ENCODE data around the gene LEFTY2.
"Not testable (repeated sequence)": the region's sequence is repeated elsewhere in the genome, so short reads cannot be mapped to it uniquely, and the experiment has no call there.

The LEFTY2 gene

DNA sequence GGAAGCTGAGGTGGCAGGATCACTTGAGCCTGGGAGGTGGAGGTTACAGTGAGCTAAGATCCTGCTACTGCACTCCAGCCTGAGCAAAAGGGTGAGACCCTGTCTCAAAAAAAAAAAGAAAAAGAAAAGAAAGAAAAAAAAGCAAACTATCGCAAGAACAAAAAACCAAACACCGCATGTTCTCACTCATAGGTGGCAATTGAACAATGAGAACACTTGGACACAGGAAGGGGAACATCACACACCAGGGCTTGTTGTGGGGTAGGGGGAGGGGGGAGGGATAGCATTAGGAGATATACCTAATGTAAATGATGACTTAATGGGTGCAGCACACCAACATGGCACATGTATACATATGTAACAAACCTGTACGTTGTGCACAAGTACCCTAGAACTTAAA, 11.6 kb downstream of the LEFTY2 start:
- not testable (repeated sequence) for DNase-seq (ENCODE audit: low read depth)

DNA sequence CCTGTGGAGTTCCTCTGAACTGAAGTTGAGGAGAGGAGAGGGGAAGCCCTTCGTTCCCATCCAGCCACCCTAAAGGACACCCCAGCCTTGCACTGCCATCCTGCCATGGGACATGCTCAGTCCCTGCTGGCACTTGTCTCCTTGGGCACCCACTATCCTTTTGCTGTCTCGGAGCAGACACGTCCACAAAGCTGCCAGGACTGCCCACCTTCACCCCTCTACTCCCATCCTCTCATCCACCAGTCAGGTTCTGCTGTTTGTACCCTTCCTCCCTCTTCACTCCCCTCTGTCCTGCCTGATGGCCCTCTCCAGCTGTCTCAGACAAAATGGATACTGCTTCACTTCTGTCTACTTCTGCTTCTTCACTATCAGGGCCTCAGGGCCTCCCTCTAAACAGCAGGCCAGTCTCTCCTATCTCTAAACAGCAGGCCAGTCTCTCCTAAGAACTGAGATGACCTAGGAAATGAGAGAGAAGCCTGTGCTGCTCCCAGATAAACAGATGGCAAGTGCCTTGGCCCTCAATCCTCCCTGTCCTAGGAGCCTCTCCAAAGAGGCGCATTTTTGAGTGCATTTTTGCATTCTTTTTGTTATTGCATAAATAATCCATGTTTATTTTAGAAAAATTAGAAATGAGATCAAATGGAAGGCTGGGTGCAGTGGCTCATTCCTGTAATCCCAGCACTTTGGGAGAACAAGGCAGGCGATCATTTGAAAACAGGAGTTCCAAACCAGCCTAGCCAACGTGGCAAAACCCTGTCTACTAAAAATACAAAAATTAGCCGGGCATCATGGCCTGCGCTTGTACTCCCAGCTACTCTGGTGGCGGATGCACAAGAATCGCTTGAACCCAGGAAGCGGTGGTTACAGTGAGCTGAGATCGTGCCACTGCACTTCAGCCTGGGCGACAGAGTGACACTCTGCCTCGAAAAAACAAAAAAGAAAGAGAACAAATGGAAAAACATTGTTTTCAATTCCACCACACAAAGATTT, 12.5 kb downstream of the LEFTY2 start:
- no peak for DNase-seq (ENCODE audit: low read depth)

DNA sequence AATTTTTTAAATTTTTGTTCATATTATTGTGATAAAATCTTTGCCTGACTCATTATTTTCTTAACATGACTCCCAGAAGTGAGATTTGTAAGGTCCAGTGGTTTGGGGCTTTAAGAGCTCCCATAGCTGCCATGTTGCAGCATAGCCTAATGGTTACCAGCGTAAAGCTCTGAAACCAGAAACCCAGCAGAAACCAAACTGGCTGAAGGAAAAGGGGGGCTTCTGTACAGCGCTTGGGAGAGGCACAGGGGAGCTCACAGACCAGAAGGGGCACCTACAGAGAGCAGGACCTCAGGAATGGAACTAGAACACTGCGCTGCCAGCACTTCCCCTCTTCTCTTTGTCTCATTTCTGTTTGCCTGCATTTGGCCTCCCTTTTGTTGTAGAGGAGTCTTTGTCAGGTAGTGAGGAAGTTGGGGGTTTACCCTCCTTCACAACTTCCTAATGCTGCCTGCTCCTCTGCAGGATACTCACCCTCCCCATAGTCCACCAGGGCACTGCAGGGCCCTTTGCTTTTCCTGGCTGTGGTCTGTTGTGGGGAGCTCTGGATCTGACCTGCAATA, 14.4 kb downstream of the LEFTY2 start:
- DNase-seq (ENCODE audit: low read depth): peak; percentile 31

DNA sequence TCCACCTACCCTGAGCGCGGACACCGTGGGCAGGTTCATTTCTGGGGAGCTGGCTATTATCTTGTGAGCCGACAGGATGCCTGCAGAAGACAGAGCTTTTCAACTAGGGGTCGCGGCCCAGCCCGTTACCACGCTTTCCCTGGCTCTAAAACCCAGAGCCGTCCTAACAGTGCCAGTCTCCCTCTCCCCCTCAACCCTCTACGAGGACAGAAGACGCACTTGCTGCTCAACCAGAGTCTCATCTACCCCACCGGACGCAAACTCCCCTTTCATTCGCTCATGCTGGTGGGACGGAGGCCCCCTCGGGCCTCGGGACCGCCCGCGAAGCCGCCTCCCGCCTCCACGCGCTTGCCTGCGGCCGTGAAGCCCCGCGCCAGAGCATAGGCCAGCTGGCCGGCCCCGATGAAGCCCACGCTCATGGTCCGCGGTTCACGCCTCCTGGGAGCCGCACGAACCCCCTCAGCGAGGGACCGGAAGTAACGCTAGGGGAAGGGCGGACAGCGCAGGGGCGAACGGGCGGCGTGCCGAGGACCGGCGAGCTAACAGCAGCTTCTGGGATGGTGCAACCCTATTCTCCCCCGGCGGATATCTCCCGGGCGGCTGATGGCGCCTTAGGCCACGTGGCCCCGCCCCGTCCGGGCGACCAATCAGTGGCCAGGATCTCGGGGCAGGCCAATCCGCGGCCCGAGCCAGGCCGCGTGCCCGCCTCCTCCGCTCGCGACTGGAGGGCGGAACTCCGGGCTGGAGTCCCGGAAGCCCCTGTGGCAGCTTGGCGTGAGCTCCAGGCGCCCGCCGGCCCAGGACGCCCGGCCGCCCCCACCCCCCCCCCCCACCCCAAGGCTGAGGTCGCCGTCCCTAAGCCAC, 17.1 kb downstream of the LEFTY2 start, which contains the start of gene PYCR2:
Gene PYCR2, minus strand, starts transcription at position 559 of the 864 bp plus-strand sequence. Its CDS starts 140 bp downstream, at position 419.
- DNase-seq (ENCODE audit: low read depth): peak; percentile 95

DNA sequence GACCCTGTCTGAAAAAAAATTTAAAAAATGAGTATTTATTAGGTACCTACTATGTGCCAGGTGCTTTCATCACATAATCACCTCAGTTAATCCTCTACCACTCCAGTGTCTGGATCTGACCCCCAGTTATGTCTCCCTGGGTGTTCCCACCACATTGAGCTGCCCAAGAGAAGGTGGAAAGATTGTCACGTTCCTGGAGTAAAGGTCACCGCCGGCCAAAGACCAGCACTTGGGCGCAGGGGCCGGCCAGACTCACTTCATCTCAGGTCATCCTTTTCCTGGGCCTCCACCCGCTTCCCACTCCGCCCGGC, 17.7 kb downstream of the LEFTY2 start:
- DNase-seq (ENCODE audit: low read depth): no peak

DNA sequence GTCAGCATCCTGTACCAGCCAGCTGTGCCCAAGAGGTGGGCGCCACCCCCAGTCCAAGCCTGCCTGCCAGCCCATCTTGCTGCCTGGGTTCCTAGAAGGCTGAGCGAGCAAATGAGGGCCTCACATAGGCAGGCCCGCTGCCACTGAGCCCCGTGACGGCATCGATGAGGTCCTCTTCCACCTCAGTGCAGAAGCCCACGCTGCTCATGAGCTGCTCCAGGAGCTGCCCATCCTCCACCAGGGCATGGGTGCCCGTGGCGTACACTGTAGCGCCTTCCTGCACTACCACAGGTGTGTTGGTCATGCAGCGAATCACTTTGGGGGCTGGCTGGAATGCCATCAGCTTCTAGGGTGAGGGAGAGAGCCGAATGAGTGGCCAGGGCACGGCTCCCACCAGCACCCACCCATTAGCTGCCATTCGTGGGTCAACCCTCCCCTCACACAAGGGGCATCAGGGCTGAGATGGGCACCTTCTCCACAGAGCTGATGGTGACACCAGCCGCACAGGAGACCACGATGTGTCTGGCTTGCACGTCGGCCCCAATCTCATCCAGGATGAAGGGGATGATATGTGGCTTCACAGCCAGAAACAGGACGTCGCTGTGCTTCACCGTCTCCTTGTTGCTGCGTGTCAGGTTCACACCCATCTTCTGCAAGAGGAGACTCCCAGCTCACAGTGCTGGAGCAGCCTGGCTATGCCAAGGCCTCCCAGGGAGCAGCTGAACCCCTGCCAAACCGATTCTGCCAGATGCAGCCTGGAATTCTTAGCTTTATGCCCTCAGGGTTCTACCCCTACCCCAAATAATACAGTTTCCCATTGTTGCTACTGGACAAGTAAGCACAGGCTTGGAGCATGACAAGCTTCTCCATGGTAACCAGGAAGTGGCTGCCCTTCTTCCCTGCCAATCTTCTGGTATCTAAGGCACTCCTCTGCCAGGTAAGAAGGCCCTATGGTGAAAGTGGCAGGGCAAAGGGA, 19.0 kb downstream of the LEFTY2 start:
- no peak for DNase-seq (ENCODE audit: low read depth)

DNA sequence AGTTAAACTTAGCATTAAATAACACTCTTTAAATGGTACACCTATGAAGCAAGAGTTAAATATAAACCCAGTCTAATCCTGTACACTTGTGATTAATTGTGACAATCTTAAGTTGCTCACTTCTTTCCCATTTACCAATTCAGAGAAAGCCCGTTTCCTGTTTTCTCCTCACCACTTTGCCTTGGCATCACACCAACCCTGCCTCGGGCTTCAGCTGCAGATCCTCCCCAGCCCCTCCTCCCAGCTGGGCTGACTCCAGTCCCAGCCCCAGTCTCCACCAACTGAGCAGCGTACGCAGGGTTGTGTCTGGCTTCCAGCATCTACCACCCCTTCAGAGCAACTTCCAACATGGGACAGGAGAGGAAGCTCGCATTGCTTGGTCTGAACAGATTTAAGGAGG, 21.1 kb downstream of the LEFTY2 start:
- DNase-seq (ENCODE audit: low read depth): peak; percentile 79

DNA sequence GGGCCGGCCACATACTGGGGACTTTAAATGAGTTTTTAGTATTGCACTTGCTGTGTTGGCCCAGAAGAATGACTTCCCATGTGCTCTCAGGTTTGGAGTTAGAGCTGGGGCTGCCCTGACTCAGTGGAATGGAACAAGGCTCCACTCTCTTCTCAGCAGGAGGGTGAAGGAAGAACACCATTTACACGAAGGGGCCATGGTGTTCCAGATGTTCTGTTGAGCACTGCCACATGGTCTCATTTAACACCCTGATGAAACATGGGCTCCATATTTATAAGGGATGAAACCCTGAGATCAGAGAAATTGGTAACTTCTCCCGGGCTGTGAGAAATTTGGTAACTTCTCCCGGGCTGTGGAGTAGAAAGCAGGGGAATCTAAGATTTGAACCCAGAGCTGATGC, 22.7 kb downstream of the LEFTY2 start:
- no peak for DNase-seq (ENCODE audit: low read depth)

DNA sequence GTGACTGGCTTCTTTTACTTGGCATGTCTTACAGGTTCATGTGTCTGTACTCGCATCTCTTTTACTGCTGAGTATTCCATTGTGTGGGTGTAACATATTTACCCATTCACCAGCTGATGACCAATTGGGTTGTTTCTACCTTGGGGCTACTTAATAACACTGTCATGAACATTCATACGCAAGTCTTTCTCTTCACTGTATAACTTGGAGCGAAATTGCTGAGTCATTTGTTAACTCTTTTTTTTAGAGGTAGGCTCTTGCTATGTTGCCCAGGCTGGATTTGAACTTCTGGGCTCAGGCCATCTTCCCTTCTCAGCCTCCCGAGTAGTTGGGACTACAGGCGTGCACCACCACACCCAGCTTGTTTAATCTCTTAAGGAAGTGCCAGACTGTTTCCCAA, 23.5 kb downstream of the LEFTY2 start:
- peak; percentile 27 for DNase-seq (ENCODE audit: low read depth)

DNA sequence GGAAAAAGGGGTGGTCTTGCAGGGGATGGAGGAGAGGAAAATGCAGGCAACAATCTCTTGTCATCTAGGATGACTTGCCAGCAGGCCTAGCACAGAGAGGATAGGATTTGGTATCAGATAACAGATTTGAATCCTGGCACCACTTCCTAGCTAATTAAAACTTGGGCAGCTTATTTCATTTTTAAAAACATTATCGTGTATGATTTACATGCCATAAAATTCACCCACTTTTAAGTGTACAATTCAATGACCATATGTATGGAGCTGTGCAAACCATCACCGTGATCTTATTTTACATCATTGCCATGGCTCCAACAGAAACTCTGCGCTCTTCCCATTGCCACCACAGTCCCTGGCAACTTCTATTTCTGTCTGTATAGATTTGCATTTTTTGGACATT, 23.9 kb downstream of the LEFTY2 start:
- DNase-seq (ENCODE audit: low read depth): no peak

DNA sequence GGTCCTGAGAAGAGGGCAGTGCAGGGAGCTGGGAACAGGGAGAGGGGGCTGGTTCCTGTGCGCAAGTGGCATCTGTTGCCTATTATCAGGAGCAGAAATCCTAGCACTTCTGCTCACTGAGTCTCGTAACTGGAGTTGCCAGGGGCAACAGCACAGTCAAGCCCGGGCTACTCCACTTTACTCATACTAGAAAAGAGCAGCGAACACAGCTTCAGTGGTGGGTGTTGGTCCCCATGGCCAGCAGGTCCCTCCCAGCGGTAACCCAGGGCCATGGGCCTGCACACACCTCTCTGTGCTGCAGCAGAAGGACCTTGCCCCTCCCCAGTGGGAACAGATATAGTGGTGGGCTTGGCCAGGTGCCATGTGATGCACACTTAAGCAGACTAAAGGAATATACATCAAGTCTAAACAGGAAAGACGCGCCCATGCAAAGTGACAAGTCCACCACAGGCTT, 25.5 kb downstream of the LEFTY2 start:
- DNase-seq (ENCODE audit: low read depth): no peak

DNA sequence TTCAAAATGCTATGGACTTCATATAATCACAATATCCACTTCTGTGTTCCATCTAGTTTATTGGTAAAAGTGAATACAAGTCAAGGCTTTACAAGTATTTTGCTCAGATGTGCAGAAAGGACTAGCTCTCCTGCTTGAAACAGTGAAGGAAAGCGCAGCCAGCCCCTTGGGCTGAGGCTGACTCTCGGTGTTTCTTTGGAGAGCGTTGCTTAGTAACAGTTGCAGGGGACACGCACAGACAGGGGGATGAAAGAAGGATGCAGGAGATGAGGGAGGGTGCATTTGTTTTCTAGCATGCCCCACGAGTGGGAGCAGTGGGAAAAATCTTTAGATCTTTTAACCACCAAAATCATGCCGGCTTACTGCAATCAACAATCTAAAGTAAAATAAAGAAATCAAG, 26.1 kb downstream of the LEFTY2 start:
- no peak for DNase-seq (ENCODE audit: low read depth)

DNA sequence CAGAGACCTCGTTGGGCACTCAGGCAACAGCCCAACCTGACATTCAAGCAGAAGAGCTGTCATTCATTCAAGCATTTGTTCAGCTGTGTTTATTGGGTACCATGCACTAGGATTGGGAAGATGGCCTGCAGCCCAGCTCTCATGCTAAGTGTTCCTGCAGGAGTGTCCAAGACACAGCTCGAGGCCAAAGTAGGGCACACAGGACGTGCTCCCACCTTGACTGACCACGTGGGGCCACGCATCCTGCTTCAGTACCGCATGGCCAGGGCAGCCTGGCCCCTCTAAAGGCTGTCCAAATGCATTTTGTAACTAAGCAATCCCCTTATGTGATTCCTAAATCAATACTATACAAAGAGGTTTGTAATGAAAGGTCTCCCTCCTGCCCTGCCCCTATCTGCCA, 26.6 kb downstream of the LEFTY2 start:
- no peak for DNase-seq (ENCODE audit: low read depth)

DNA sequence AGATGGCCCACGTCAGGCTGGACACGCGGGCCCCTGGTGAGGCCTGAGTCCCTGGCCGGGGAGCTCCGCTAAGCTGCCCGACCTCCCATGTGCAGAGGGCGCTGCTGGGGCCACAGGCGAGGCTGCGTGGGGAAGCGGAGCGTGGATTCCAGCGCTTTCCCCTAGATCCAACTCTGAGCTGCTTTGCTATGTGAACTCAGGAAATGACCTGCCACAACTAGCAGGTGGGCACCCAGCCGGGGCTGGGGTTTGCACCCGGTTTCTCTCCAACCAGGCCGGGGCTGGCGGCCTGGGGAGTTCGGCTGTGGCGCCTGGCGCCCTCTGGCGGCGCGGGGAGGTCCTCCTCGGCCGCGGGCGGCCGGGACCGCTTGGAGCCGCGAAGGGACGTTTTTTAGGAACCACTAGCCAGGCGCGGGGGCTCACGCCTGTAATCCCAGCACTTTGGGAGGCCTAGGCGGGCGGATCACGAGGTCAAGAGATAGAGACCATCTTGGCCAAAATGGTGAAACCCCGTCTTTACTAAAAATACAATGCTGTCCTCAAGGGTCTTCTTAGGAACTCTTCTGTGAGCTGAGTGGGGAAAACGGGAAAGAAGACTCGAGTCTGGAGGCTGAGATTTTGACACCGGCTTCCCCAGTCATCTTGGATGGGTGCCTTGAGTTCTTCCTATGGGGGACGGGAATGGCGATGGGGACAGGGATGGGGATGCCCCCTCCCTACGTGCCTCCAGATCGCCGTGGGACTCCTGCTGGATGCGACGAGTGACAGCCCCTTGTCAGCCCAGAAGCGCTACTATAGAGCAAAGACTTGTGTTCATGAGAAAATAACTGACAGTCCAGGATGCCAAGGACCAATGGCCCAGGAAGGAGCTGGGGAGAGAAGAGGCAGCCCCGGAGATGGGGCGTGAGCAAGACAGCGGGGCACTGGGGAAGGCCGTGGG, 29.6 kb downstream of the LEFTY2 start:
- DNase-seq (ENCODE audit: low read depth): peak; percentile 46

DNA sequence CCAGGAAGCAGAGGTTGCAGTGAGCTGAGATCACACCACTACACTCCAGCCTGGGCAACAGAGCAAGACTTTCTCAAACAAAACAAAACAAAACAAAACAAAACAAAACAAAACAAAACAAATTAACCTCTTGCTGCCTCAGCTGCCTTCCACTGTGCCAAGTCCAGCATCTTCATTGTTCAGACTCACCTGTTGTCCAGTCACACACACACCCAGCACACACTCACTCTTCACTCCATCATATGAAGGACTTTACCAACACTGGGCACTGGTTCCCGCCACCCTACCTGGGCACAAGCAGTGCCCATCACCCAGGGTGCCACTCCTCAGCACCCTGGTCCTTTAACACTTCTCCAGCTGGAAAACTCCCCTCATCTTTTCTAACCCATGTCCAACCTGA, 31.5 kb downstream of the LEFTY2 start:
- no peak for DNase-seq (ENCODE audit: low read depth)

DNA sequence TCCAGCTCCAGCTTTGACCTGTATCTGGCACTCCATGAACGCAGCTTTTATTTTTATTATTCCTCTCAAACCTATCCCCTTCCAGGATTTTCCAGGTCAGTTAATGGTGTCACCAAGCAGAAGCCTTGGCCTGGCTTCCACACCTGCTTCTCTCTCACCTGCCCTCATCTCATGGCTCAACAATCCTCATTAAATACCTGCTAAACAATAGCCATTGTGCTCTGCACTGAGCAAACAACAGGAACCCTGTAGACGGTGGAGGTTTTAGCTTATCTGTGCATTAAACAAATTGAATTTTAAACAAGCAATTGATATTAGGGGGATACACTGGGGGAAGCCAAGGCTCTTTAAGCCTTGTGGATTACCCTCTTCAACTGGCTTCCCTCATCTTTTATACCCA, 32.2 kb downstream of the LEFTY2 start:
- no peak for DNase-seq (ENCODE audit: low read depth)

DNA sequence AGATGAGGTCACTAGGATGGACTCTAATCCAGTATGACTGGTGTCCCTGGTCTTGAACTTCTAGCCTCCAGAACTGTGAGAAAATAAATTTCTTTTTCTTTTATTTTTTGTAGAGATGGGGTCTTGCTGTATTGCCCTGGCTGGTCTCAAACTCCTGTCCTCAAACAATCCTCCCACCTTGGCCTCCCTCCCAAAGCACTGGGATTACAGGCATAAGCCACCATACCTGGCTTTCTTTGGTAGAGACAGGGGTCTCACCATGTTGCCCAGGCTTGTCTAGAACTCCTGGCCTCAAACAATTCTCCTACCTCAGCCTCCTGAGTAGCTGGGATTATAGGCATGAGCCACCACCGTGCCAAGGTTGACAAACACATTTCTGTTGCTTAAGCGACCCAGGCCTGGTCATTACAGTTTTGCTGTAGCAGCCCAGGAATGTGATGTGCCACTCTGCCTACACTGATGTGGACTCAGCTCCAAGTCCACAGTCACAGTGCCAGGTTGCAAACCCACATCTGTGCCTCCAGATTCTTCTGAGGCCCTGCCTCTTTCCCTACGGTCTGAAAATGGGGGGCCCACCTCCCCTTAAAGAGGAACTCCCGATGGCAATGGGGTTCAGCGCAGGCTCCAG, 32.9 kb downstream of the LEFTY2 start:
- DNase-seq (ENCODE audit: low read depth): no peak

DNA sequence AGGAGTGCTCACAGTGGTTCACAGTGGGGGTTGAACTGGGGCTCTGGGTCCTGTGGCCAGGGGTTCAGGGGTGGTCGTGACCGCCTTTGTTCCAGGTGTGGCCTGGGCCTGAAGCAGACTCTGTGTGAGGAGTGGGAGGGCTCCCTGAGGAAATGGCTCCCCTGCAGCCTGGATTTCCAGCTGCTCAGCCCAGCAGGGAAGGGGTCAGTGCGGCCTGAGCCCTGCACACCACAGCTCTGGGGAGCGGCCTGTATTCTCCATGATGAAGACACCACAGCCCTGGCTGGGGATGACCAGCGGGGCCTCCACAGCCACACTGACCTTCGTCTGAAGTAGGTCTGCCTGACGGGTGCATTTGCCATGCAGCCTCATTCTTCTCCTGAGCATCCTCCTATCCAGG, 33.7 kb downstream of the LEFTY2 start:
- DNase-seq (ENCODE audit: low read depth): no peak

DNA sequence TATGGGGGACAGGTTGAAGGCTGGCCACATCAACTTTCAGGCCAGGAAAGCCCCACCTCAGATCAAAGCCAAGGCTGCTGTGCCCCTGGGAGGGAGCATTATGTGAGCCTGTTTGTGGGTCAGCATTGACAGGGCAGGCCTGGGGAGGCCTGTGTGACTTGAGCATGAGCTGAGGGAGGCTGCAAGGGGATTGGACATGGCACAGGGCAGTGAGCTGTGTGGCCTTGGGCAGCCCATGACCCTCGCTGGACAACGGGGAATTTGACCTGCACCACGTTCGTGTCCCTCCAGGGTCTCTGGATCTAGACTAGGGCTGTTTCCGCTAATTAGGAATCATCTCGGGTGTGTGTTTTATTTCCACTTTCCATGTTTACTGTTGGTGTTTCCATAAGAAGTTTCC, 34.6 kb downstream of the LEFTY2 start:
- no peak for DNase-seq (ENCODE audit: low read depth)

DNA sequence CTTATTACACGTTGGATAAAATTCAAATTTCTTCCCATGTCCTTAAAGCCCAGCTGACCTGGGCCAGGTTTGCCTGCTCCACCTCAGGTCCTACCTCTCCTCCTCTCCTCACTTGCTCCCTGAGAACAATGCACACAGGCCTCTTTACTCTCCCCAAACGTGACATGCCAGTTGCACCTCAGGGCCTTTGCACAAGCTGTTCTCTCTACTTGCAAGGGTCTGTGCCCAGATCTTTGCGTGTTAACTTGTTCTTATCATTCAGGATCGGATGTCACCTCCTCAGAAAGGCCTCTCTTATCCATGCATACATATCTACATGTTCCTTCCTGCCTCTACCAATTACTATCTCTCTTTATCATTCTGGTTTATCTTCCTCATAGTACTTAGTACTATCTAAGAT, 37.4 kb downstream of the LEFTY2 start:
- no peak for DNase-seq (ENCODE audit: low read depth)

Measured in ELR (cell line).